Karpas-422 (cell line): ENCODE results near the gene CERT1. TPM values are rescaled to one million over a fixed set of nuclear protein-coding genes. Genes with fewer than 3 reads are reported as not detected.

ENCODE experiments used
- DNase-seq: peaks from one replicate; pipeline ENCODE4 v3.0.0-alpha.2; 2015
- H2AFZ ChIP-seq: fragments of 200-600 bp; sonication (generic); 2 replicates; pipeline ENCODE4 v1.6.1; 2014; ENCODE audit warnings: antibody characterized with exemption, low read length, mixed read lengths
- H3K27ac ChIP-seq: fragments of 200-600 bp; sonication (generic); 2 replicates; pipeline ENCODE4 v1.5.1; 2014; ENCODE audit warnings: mild to moderate bottlenecking, low read length, moderate library complexity
- H3K27me3 ChIP-seq: fragments of 200-600 bp; sonication (generic); 2 replicates; pipeline ENCODE4 v1.6.1; 2014; ENCODE audit warnings: low read length, mixed read lengths
- H3K36me3 ChIP-seq: fragments of 200-600 bp; sonication (generic); 2 replicates; pipeline ENCODE4 v1.6.1; 2014; ENCODE audit warnings: low read length, mixed read lengths; ENCODE audit not compliant: insufficient read depth
- H3K4me1 ChIP-seq: fragments of 200-600 bp; sonication (generic); 2 replicates; pipeline ENCODE4 v1.6.1; 2014; ENCODE audit warnings: mild to moderate bottlenecking, low read length, mixed read lengths
- H3K4me2 ChIP-seq: fragments of 200-600 bp; sonication (generic); 2 replicates; pipeline ENCODE4 v1.6.1; 2014; ENCODE audit warnings: low read length, low read depth, mild to moderate bottlenecking; ENCODE audit not compliant: poor library complexity, severe bottlenecking
- H3K4me3 ChIP-seq: fragments of 200-600 bp; sonication (generic); 2 replicates; pipeline ENCODE4 v1.5.1; 2014; ENCODE audit warnings: mild to moderate bottlenecking, antibody characterized with exemption, low read length, mixed read lengths
- H3K79me2 ChIP-seq: fragments of 200-600 bp; sonication (generic); 2 replicates; pipeline ENCODE4 v1.6.1; 2014; ENCODE audit warnings: mild to moderate bottlenecking, low read length, mixed read lengths
- H3K9ac ChIP-seq: fragments of 200-600 bp; sonication (generic); 2 replicates; pipeline ENCODE4 v1.6.0; 2014; ENCODE audit warnings: low read length
- H3K9me2 ChIP-seq: fragments of 200-600 bp; sonication (generic), shearing (Covaris generic); replicated peaks from 2 replicates; pipeline ENCODE4 v1.6.0; 2014; ENCODE audit warnings: mild to moderate bottlenecking, low read length, moderate library complexity; ENCODE audit not compliant: insufficient read depth
- H3K9me3 ChIP-seq: fragments of 300-700, 200-600 bp; sonication (generic); 2 replicates; pipeline ENCODE4 v1.6.1; 2014; ENCODE audit warnings: low read length, mixed read lengths
- H4K20me1 ChIP-seq: fragments of 200-600 bp; sonication (generic); 2 replicates; pipeline ENCODE4 v1.6.1; 2014; ENCODE audit warnings: mild to moderate bottlenecking, antibody characterized with exemption, low read length, low read depth; ENCODE audit not compliant: insufficient read depth
- total RNA-seq: library from RNA; depleted of rRNA; stranded (reverse); fragments of >200 nt; shearing (Covaris generic); gene quantifications from 2 replicates; pipeline ENCODE4 v1.2.3, GENCODE V29; 2014; ENCODE audit warnings: low replicate concordance

Gene CERT1
- total RNA-seq, 1 experiment from 2014 or later = 49.8 TPM

GRCh38 chr5:75468593-75468992 is 42.8 kb downstream of the CERT1 start:
- H2AFZ ChIP-seq = no peak overlapping the region
- H3K36me3 ChIP-seq = peaks cover 16% of the 10 kb centered on the region
- H3K4me1 ChIP-seq = peaks cover 5% of the 10 kb centered on the region; the same call in 1 of the 2 replicates
- no peak for DNase-seq
- peaks cover 100% of the 10 kb centered on the region for H3K79me2 ChIP-seq
- no peak overlapping the region for H3K4me2 ChIP-seq
- no peak overlapping the region for H3K4me3 ChIP-seq
- H3K9me2 ChIP-seq = no peaks in the 10 kb centered on the region
- H3K9ac ChIP-seq = no peak overlapping the region
- no peaks in the 10 kb centered on the region for H3K27me3 ChIP-seq
- no peak overlapping the region for H3K27ac ChIP-seq
- H3K9me3 ChIP-seq = peaks cover 28% of the 10 kb centered on the region
- H4K20me1 ChIP-seq = no peaks in the 10 kb centered on the region

- Histone ChIP-seq H3K27me3 (no peaks in the 10 kb centered on the region), H4K20me1 (no peaks in the 10 kb centered on the region), H3K36me3 (peaks cover 16% of the 10 kb centered on the region), H3K27ac (no peak overlapping the region), H3K4me1 (peaks cover 19% of the 10 kb centered on the region), H3K79me2 (peaks cover 100% of the 10 kb centered on the region), H3K9me3 (peaks cover 23% of the 10 kb centered on the region), H3K9ac (no peak overlapping the region), H3K4me2 (no peak overlapping the region), H3K9me2 (no peaks in the 10 kb centered on the region), H3K4me3 (no peak overlapping the region), H2AFZ (no peak overlapping the region)
- DNase-seq = no peak
These were observed 45.3 kb downstream of the CERT1 start for GRCh38 chr5:75466006-75466716.

- peaks cover 100% of the 10 kb centered on the region for H3K79me2 ChIP-seq
- H3K9me2 ChIP-seq = no peaks in the 10 kb centered on the region
- DNase-seq = no peak
- H3K9ac ChIP-seq = no peak overlapping the region
- no peaks in the 10 kb centered on the region for H4K20me1 ChIP-seq
- peaks cover 13% of the 10 kb centered on the region for H3K36me3 ChIP-seq
- H3K4me3 ChIP-seq = no peak overlapping the region
- peaks cover 26% of the 10 kb centered on the region for H3K4me1 ChIP-seq
- H3K4me2 ChIP-seq = no peak overlapping the region
- H3K9me3 ChIP-seq = peaks cover 20% of the 10 kb centered on the region
- H3K27ac ChIP-seq = no peak overlapping the region
- H3K27me3 ChIP-seq = no peaks in the 10 kb centered on the region
- H2AFZ ChIP-seq = no peak overlapping the region
These were observed 45.9 kb downstream of the CERT1 start for GRCh38 chr5:75465480-75465879.

- Histone ChIP-seq H4K20me1 (no peaks in the 10 kb centered on the region), H3K9ac (no peak overlapping the region), H3K4me3 (no peak overlapping the region), H3K9me3 (peaks cover 9% of the 10 kb centered on the region), H3K79me2 (peaks cover 98% of the 10 kb centered on the region), H3K36me3 (peaks cover 9% of the 10 kb centered on the region), H3K27me3 (no peaks in the 10 kb centered on the region), H3K4me1 (peaks cover 30% of the 10 kb centered on the region), H3K9me2 (no peaks in the 10 kb centered on the region), H2AFZ (no peak overlapping the region), H3K27ac (no peak overlapping the region), H3K4me2 (no peak overlapping the region)
- no peak for DNase-seq
These were observed 47.7 kb downstream of the CERT1 start for GRCh38 chr5:75463726-75464125.

- peaks cover 14% of the 10 kb centered on the region; the same call in 1 of the 2 replicates for H3K36me3 ChIP-seq
- H3K4me1 ChIP-seq = peaks cover 32% of the 10 kb centered on the region
- no peaks in the 10 kb centered on the region for H3K9me2 ChIP-seq
- peak overlapping the region; percentile 93 for H3K27ac ChIP-seq
- H3K9me3 ChIP-seq = no peaks in the 10 kb centered on the region
- no peaks in the 10 kb centered on the region for H4K20me1 ChIP-seq
- H3K79me2 ChIP-seq = peaks cover 94% of the 10 kb centered on the region
- H3K4me2 ChIP-seq = peak overlapping the region; percentile 83
- no peaks in the 10 kb centered on the region for H3K27me3 ChIP-seq
- peak; percentile 70 for DNase-seq
- H2AFZ ChIP-seq = no peak overlapping the region
- H3K9ac ChIP-seq = peak overlapping the region; percentile 54
- peak overlapping the region; percentile 51 for H3K4me3 ChIP-seq
These were observed 49.8 kb downstream of the CERT1 start for GRCh38 chr5:75461679-75462078.

DNA sequence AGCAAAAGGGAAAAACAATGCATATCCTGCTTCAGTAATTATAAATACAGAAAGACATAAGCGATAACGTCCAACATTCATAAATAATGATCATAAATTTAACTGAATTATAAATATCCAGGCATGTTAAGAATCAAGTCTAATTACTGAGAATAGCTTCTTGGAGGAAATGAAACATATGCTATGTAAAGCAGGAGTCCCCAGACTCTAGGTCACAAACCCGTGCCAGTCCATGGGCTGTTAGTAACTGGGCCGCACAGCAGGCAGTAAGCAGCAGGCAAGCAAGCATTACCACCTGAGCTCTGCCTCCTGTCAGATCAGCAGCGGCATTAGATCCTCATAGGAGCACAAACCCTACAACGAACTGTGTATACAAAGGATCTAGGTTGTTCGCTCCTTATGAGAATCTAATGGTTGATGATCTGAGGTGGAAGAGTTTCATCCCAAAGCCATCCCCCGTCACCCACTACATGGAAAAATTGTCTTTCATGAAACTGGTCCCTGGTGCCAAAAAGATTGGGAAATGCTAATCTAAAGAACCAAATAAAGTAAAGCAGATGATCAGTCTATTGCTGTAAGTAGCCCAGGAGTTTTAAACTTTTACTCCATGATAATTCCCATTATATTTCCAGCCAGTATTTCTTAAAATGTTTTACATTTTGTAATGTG is 50.4 kb downstream of the CERT1 start:
- H3K36me3 ChIP-seq = peaks cover 14% of the 10 kb centered on the region; the same call in 1 of the 2 replicates
- DNase-seq = peak; percentile 90

GRCh38 chr5:75460532-75460931 is 50.9 kb downstream of the CERT1 start:
- Histone ChIP-seq H3K36me3 (peaks cover 18% of the 10 kb centered on the region), H3K4me3 (peak overlapping the region; percentile 51), H3K9me3 (no peaks in the 10 kb centered on the region), H3K4me1 (peaks cover 32% of the 10 kb centered on the region), H3K79me2 (peaks cover 92% of the 10 kb centered on the region), H3K9ac (peak overlapping the region; percentile 54), H3K27me3 (no peaks in the 10 kb centered on the region), H2AFZ (no peak overlapping the region), H3K27ac (peak overlapping the region; percentile 93), H3K9me2 (no peaks in the 10 kb centered on the region), H3K4me2 (peak overlapping the region; percentile 83), H4K20me1 (no peaks in the 10 kb centered on the region)
- DNase-seq = no peak

More for the DNA sequence above, 50.4 kb downstream of the CERT1 start:
- H4K20me1 ChIP-seq = no peaks in the 10 kb centered on the region
- H3K4me3 ChIP-seq = peak overlapping the region; percentile 51
- H3K9me3 ChIP-seq = no peaks in the 10 kb centered on the region
- H3K4me2 ChIP-seq = peak overlapping the region; percentile 83
- H3K4me1 ChIP-seq = peaks cover 32% of the 10 kb centered on the region
- H3K27me3 ChIP-seq = no peaks in the 10 kb centered on the region
- H3K9me2 ChIP-seq = no peaks in the 10 kb centered on the region
- H3K9ac ChIP-seq = peak overlapping the region; percentile 54
- peak overlapping the region; percentile 93 for H3K27ac ChIP-seq
- H3K79me2 ChIP-seq = peaks cover 93% of the 10 kb centered on the region
- H2AFZ ChIP-seq = no peak overlapping the region

- H3K36me3 ChIP-seq = peaks cover 28% of the 10 kb centered on the region
- no peak overlapping the region for H2AFZ ChIP-seq
- no peak overlapping the region for H3K4me2 ChIP-seq
- DNase-seq = no peak
- no peaks in the 10 kb centered on the region for H3K27me3 ChIP-seq
- no peaks in the 10 kb centered on the region for H3K9me3 ChIP-seq
- no peak overlapping the region for H3K4me3 ChIP-seq
- H3K9me2 ChIP-seq = no peaks in the 10 kb centered on the region
- H3K9ac ChIP-seq = no peak overlapping the region
- peaks cover 28% of the 10 kb centered on the region for H3K4me1 ChIP-seq
- no peak overlapping the region for H3K27ac ChIP-seq
- peaks cover 88% of the 10 kb centered on the region for H3K79me2 ChIP-seq
- H4K20me1 ChIP-seq = no peaks in the 10 kb centered on the region
These were observed 53.7 kb downstream of the CERT1 start for GRCh38 chr5:75457691-75458090.
